Left ventricle myocardium inferior (tissue), 1 donor: ENCODE results near the gene ASTL. TPM values are rescaled to one million over a fixed set of nuclear protein-coding genes. Genes with fewer than 3 reads are reported as not detected.

Experiments
- DNase-seq: peaks from one replicate; pipeline ENCODE4 v3.0.0-alpha.2; 2020
- H3K27ac ChIP-seq: fragments of 200-600 bp; replicated peaks from 2 replicates; pipeline ENCODE4 v1.8.0; 2021
- H3K27me3 ChIP-seq: fragments of 200-600 bp; 2 replicates; pipeline ENCODE4 v1.8.0; 2021; ENCODE audit warnings: low read depth
- H3K36me3 ChIP-seq: fragments of 200-600 bp; 2 replicates; pipeline ENCODE4 v1.8.0; 2021
- H3K4me1 ChIP-seq: fragments of 200-600 bp; 2 replicates; pipeline ENCODE4 v1.8.0; 2021
- H3K4me3 ChIP-seq: fragments of 200-600 bp; 2 replicates; pipeline ENCODE4 v1.8.0; 2021; ENCODE audit warnings: mild to moderate bottlenecking, moderate library complexity
- H3K9me3 ChIP-seq: fragments of 200-600 bp; replicated peaks from 2 replicates; pipeline ENCODE4 v1.8.0; 2021
- CTCF ChIP-seq: fragments of 200-600 bp; IDR thresholded peaks from 2 replicates; pipeline ENCODE4 v1.8.0; 2021; ENCODE audit warnings: antibody characterized with exemption, mild to moderate bottlenecking, borderline replicate concordance
- intact Hi-C: fragments of 100-400 bp; cut with micrococcal nuclease; formaldehyde crosslinking; loops from one replicate; pipeline ENCODE4 v1.11.0; 2022
- total RNA-seq: library from RNA; stranded (reverse); fragmentation: NEBNext Ultra II Directional; extraction: Animal tissue kit (Norgen Biotek cat#: 25700); gene quantifications from one replicate; pipeline ENCODE4 v1.2.1, GENCODE V29; 2021
- donor health status: DM: no; HTN: yes; CAD: no; lungs with severe emphysema.

Gene ASTL
- total RNA-seq, 1 donor from 2014 or later = not detected

DNA sequence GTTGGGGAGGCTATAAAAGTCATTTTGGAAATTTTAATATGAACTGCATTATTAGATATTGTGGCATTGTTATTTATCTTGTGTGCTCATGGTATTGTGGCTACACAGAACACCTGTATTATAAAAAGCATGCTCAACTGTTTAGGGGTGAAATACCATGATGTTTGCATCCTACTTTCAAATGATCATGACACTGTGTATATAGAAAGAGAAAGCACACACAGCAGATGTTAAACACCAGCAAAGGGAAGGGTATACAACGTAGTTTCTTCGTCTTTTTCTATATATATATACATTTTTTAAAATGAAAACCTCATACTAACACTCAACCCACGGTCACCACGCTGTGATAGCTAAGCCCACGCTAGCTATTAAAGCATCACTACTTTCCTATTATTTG lies 43.2 kb upstream of the ASTL start:
- TF ChIP-seq CTCF = no peak
- Histone ChIP-seq H3K36me3 (peaks cover 30% of the 10 kb centered on the region), H3K4me3 (no peak overlapping the region), H3K27me3 (no peaks in the 10 kb centered on the region), H3K4me1 (peaks cover 25% of the 10 kb centered on the region), H3K27ac (no peak overlapping the region), H3K9me3 (no peaks in the 10 kb centered on the region)
- intact Hi-C loops = no loop called here
- DNase-seq = no peak

- intact Hi-C loops = no loop called here
- peaks cover 20% of the 10 kb centered on the region for H3K36me3 ChIP-seq
These were observed 42.2 kb upstream of the ASTL start for GRCh38 chr2:96180521-96180920.

DNA sequence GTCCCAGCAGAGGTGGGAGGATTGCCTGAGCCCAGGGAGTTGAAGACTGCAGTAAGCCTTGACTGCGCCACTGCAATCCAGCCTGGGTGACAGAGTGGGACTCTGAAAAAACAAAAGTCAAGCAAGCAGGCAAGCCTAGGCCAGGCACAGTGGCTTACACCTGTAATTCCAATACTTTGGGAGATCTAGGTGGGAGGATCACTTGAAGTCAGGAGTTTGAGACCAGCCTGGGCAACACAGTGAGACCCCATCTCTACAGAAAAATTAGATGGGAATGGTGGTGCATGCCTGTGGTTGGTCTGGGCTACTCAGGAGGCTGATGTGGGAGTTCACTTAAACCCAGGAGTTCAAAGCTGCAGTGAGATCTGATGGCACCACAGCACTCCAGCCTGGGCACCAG lies 41.7 kb upstream of the ASTL start:
- H3K9me3 ChIP-seq = no peaks in the 10 kb centered on the region
- H3K36me3 ChIP-seq = peaks cover 15% of the 10 kb centered on the region
- H3K4me3 ChIP-seq = no peak overlapping the region
- no peaks in the 10 kb centered on the region for H3K27me3 ChIP-seq
- peaks cover 18% of the 10 kb centered on the region for H3K4me1 ChIP-seq
- TF ChIP-seq CTCF = no peak
- no peak overlapping the region for H3K27ac ChIP-seq
- intact Hi-C loops = no loop called here
- DNase-seq = no peak

More at GRCh38 chr2:96180521-96180920, 42.2 kb upstream of the ASTL start:
- no peak for DNase-seq
- H3K4me1 ChIP-seq = peaks cover 24% of the 10 kb centered on the region
- no peaks in the 10 kb centered on the region for H3K9me3 ChIP-seq
- TF ChIP-seq CTCF = no peak
- no peak overlapping the region for H3K4me3 ChIP-seq
- H3K27ac ChIP-seq = no peak overlapping the region
- H3K27me3 ChIP-seq = no peaks in the 10 kb centered on the region

DNA sequence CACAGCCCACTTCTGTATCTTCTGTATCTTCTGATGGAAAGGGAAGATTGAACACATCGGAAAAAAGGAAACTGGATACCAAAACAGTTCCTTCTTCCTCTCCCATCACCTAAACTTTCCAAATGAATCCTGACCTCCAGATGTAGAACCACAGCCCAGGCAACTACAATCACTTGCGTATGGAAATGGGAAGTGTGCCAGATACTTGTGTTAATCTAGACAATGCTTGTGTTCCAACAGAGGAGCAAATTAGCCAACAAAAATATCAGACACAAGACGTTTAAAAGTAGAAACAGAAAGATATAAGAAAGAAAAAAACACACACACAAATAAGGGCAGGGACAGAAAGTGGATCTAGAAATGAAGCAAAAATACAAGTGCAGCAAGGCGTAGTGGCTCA lies 38.4 kb upstream of the ASTL start:
- no peak for TF ChIP-seq CTCF
- no peak overlapping the region for H3K27ac ChIP-seq
- H3K27me3 ChIP-seq = no peaks in the 10 kb centered on the region
- intact Hi-C loops = no loop called here
- peaks cover 17% of the 10 kb centered on the region for H3K4me1 ChIP-seq
- H3K9me3 ChIP-seq = no peaks in the 10 kb centered on the region
- DNase-seq = no peak
- no peak overlapping the region for H3K4me3 ChIP-seq
- H3K36me3 ChIP-seq = no peaks in the 10 kb centered on the region

DNA sequence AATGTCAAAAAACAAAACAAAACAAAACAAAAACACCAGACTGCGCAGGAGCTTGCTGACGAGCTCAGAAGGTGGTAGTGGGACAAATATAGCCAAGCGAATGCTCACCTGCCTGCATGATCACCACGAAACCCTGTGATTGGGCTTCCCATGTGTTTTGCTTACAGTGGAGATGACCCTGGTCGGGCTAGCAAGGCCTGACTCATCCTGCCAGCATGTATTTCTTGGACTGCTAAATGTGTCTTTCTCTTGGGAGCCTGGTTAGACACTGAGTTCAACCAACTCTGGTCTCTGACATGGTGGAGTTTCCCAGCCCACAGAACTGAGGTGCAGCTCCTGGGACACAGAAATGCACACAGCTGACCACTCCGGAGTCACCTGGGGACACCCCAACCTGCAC lies 37.6 kb upstream of the ASTL start:
- Histone ChIP-seq H3K27me3 (no peaks in the 10 kb centered on the region), H3K4me1 (peaks cover 17% of the 10 kb centered on the region), H3K9me3 (no peaks in the 10 kb centered on the region), H3K27ac (no peak overlapping the region), H3K36me3 (no peaks in the 10 kb centered on the region), H3K4me3 (no peak overlapping the region)
- no peak for DNase-seq
- intact Hi-C loops = no loop called here
- TF ChIP-seq CTCF = no peak
